Activated T-helper 1 cell treated with anti-CD3 and anti-CD28 coated beads, Interleukin-2, amount 50 U/mL, for 16 hours (primary cell): ENCODE data around the gene RHOT1.

ENCODE experiments used
- DNase-seq, 2 donors: peaks; one replicate each; pipeline ENCODE4 v3.0.0-alpha.2; 2020; ENCODE audit warnings: low read depth in 1 of 2, low spot score in 1 of 2

RHOT1 gene

DNA sequence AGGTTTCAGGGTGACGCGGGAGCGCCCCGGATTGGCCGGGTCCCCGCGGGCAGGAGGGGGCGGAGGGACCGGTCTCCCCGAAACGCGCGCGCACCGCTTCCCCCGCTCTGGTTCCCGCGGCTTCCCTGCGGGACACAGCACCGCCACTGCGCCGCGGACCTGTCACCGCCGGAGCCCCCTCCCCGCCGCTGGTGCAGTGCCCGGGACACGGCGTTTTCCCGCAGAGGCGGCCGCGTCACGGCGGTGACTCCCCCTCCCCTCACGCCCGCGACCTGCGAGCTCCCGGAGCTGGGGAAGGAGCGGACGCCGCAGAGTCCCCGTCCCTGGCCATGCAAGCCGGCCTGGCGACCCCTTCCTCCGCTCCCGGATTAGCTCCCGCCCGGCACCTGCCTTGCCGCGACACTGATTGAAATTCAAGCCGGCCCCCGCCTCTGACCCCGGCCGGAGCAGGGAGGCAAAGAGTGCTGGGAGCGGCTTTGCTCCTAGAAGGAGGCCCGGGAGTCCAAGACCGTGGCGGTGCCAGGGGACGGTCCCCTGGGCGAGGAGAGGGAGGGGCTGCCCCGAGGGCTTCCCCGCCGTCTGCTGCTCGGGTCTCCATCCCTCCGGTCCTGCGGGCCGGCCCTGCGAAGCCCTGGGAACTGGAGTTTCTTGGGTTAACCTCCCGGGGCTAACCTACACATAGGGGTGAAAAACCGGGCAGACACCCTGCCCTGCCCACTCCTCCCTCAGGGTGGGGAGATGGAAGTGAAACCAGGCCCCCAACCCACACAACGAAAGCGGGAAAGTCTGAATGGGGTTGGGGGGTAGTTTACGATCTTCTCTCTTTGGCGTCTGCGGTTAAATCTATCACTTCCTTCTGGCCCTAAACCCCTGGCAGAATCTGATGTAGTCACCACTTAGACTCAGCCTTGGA lies 124.3 kb downstream of the RHOT1 start:
- DNase-seq, result no peak

DNA sequence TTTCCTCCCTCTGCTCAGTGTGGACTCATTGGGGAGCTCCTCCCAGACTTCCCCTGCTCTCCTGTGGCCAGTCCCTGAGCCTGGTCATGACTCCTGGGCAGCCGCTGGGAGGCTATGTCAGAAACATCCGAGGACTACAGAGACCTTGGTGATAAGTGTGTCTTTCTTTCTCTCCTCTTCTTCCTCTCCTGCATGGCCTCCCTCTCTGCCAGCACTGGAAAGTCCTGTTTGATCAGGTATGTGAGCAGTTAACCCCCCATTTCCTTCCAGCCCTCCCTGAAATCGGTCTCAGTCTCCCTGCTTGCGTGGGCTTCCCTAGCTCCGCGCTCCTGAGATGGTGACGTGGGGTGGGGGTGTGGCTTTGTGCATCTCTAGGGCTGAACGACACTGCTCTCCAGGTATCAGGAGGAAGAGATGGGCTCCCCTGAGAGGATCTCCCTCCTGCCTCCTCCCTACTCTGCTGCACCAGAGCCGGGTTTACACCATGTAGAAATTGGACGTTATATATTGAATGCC lies 125.4 kb downstream of the RHOT1 start:
- DNase-seq, result no peak

DNA sequence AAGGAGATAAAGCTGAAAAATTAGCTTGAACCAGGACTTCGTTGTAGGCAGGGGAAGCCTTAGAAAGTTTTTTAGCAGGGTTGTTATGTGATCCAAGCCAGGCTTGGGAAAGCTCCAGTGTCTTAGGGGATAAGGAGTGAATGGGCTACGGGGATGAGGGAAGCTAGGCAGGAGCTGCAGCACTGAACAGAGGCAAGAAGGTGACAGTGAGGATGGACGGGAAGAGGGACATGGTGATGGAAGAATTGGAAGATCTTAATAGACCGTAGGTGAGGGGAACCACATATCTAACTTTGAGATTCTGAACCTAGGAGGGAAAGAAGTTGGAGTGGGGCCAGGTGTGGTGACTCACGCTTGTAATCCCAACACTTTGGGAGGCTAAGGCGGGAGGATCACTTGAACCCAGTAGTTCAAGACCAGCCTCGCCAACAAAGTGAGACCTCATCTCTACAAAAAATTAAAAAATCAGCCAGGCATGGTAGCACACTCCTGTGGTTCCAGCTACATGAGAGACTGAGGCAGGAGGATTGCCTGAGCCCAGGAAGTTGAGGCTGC lies 126.5 kb downstream of the RHOT1 start:
- no peak for DNase-seq

GRCh38 chr17:32269377-32269776 lies 127.1 kb downstream of the RHOT1 start:
- no peak for DNase-seq

DNA sequence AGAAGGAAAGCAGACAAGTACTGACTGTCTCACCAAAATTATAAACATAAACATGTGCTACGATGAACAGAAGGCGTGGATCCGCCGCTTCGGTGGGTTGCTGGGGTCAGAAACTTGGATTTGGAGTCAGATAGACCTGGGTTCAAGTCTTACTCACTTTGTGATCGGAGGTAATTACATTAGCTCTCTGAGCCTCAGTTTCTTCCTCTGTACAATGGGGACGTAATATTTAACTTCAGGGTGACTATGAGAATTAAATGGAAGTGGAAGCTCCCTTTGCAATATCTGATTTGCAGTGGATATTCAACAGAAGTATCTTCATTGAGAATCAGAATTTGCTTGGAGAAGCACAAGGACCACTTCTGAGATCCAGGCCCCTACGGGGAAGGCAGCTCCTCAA lies 129.5 kb downstream of the RHOT1 start:
- no peak for DNase-seq

GRCh38 chr17:32274101-32274500 lies 131.8 kb downstream of the RHOT1 start:
- no peak for DNase-seq

DNA sequence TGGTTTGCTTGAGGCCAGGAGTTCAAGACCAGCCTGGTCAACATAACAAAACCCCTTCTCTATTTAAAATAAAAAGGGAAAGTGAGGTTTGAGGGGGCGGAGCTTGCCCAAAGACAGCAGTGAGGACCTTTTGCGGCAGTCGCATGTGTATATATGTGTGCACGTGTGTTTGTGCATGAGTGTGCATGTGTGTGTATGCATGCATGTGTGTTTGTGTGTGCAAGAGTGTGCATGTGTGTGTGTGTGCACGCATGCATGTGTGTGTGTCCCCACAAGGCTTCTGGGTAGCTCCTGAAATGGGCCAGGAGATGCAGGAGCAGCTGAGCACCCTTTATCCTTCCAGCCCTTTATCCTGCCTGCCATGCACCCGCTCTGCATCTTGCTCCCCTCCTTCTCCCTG lies 132.3 kb downstream of the RHOT1 start:
- DNase-seq, result no peak
